GM18867 (cell line): ENCODE measurements around the gene CCDC74A.
"Not testable (repeated sequence)": the region's sequence is repeated elsewhere in the genome, so short reads cannot be mapped to it uniquely, and the experiment has no call there.

Experiments
- ATAC-seq: cut with Tn5 transposase; IDR thresholded peaks from one replicate; pipeline ENCODE4 v1.9.1; 2021; ENCODE audit warnings: mild to moderate bottlenecking, moderate library complexity; ENCODE audit not compliant: unreplicated experiment

Gene CCDC74A

GRCh38 chr2:131527131-131528001 is at the start of gene CCDC74A:
Gene CCDC74A, plus strand, starts transcription at chr2:131527888. Its CDS starts 83 bp downstream, at chr2:131527971.
- peak; percentile 86 for ATAC-seq

GRCh38 chr2:131478074-131478849 is 49.4 kb upstream of the CCDC74A start:
- not testable (repeated sequence) for ATAC-seq

GRCh38 chr2:131478850-131479461 is 48.7 kb upstream of the CCDC74A start:
- ATAC-seq: not testable (repeated sequence)

- ATAC-seq: not testable (repeated sequence)
Observed at GRCh38 chr2:131480351-131480750, 47.3 kb upstream of the CCDC74A start.

- not testable (repeated sequence) for ATAC-seq
Observed at GRCh38 chr2:131482506-131483155, 45.1 kb upstream of the CCDC74A start.

GRCh38 chr2:131483981-131484820 is 43.5 kb upstream of the CCDC74A start:
- not testable (repeated sequence) for ATAC-seq

- not testable (repeated sequence) for ATAC-seq
Observed at GRCh38 chr2:131484906-131485460, 42.7 kb upstream of the CCDC74A start.

GRCh38 chr2:131486201-131486902 is 41.3 kb upstream of the CCDC74A start:
- ATAC-seq: not testable (repeated sequence)

GRCh38 chr2:131488306-131489205 is 39.1 kb upstream of the CCDC74A start:
- no peak for ATAC-seq

GRCh38 chr2:131490616-131491468 is 36.8 kb upstream of the CCDC74A start:
- not testable (repeated sequence) for ATAC-seq

GRCh38 chr2:131491469-131491836 is 36.2 kb upstream of the CCDC74A start:
- ATAC-seq: not testable (repeated sequence)

GRCh38 chr2:131492015-131492417 is 35.7 kb upstream of the CCDC74A start, which contains the start of gene MZT2A:
Gene MZT2A, minus strand, starts transcription at chr2:131492397. Its CDS starts 21 bp downstream, at chr2:131492376.
- peak; percentile 18 for ATAC-seq

GRCh38 chr2:131492418-131493198 is 35.1 kb upstream of the CCDC74A start:
- ATAC-seq: peak; percentile 77

- ATAC-seq: peak; percentile 24
Observed at GRCh38 chr2:131493199-131493968, 34.3 kb upstream of the CCDC74A start.

GRCh38 chr2:131495506-131495905 is 32.2 kb upstream of the CCDC74A start:
- ATAC-seq: not testable (repeated sequence)
